H1 (cell line): Measurements from ENCODE around the gene DGKI. TPM values are rescaled to one million over a fixed set of nuclear protein-coding genes. Genes with fewer than 3 reads are reported as not detected.

Source experiments
- CTCF ChIA-PET: fragments of 300-600 bp; sonication (Branson Sonifier 250); formaldehyde crosslinking; loops from one replicate; lab custom pipeline; 2021; ENCODE audit not compliant: partially characterized antibody; lab: Charles Lee
- POLR2A ChIA-PET: fragments of 300-600 bp; sonication (Branson Sonifier 250); formaldehyde crosslinking; loops from one replicate; lab custom pipeline; 2021; ENCODE audit warnings: inconsistent platforms; ENCODE audit not compliant: partially characterized antibody; lab: Charles Lee
- DNase-seq, 2 experiments: peaks; one replicate each; pipeline versions ENCODE4 v3.0.0 to v3.0.0-alpha.2; 2010 to 2022; ENCODE audit warnings: low spot score in 2 of 2, low read depth in 1 of 2, mixed read lengths in 1 of 2
- FAIRE-seq: peaks from 2 replicates; lab custom pipeline; 2011; peaks lifted over from hg19 to GRCh38; lab: Jason Lieb, UNC
- H2AFZ ChIP-seq: 2 replicates; pipeline ENCODE4 v1.8.1; 2012; ENCODE audit warnings: low read length, inconsistent platforms
- H2AK5ac ChIP-seq: 2 replicates; pipeline ENCODE4 v1.6.1; 2013; ENCODE audit warnings: low read depth, low read length
- H2BK120ac ChIP-seq: replicated peaks from 2 replicates; pipeline ENCODE3; 2013; ENCODE audit warnings: low read depth, low read length, inconsistent platforms
- H2BK12ac ChIP-seq: 2 replicates; pipeline ENCODE4 v1.6.1; 2013; ENCODE audit warnings: low read depth, low read length
- H2BK15ac ChIP-seq: 2 replicates; pipeline ENCODE4 v1.6.1; 2013; ENCODE audit warnings: low read length
- H2BK20ac ChIP-seq: 2 replicates; pipeline ENCODE4 v1.6.1; 2013; ENCODE audit warnings: low read length
- H2BK5ac ChIP-seq: 2 replicates; pipeline ENCODE4 v1.6.1; 2013; ENCODE audit warnings: low read depth, low read length
- H3K14ac ChIP-seq: 2 replicates; pipeline ENCODE4 v1.6.1; 2013; ENCODE audit warnings: inconsistent platforms; ENCODE audit not compliant: insufficient read length
- H3K18ac ChIP-seq: 2 replicates; pipeline ENCODE4 v1.6.1; 2013; ENCODE audit warnings: low read length; ENCODE audit errors: extremely low read depth
- H3K23ac ChIP-seq: 2 replicates; pipeline ENCODE4 v1.6.1; 2013; ENCODE audit warnings: inconsistent platforms; ENCODE audit not compliant: insufficient read length
- H3K23me2 ChIP-seq: 2 replicates; pipeline ENCODE4 v1.6.1; 2013; ENCODE audit warnings: low read depth, low read length
- H3K27ac ChIP-seq: 2 replicates; pipeline ENCODE4 v1.6.1; 2011; ENCODE audit warnings: low read depth, low read length, inconsistent platforms
- H3K27me3 ChIP-seq, 4 experiments: replicated peaks in 1 of 4; 1 replicate in 1 of 4; 2 replicates in 3 of 4; pipeline versions ENCODE4 v1.6.1 to v1.8.1; 2011 to 2013; ENCODE audit warnings: low read length in 3 of 4, mild to moderate bottlenecking in 3 of 4, inconsistent platforms in 2 of 4, mixed read lengths in 2 of 4, moderate library complexity in 1 of 4; ENCODE audit not compliant: control insufficient read depth in 3 of 4, insufficient read depth in 3 of 4; ENCODE audit errors: extremely low read depth in 1 of 4
- H3K36me3 ChIP-seq, 4 experiments: 2 replicates each; pipeline versions ENCODE4 v1.6.1 to v1.8.1; 2011 to 2013; ENCODE audit warnings: mild to moderate bottlenecking in 4 of 4, low read length in 3 of 4, moderate library complexity in 2 of 4, control low read depth in 1 of 4, inconsistent platforms in 1 of 4; ENCODE audit not compliant: insufficient read depth in 4 of 4, control insufficient read depth in 2 of 4
- H3K4ac ChIP-seq: replicated peaks from 2 replicates; pipeline ENCODE3; 2013; ENCODE audit warnings: low read length, low read depth, mixed read lengths, inconsistent platforms; ENCODE audit not compliant: insufficient read length
- H3K4me1 ChIP-seq, 4 experiments: replicated peaks in 1 of 4; 1 replicate in 1 of 4; 2 replicates in 3 of 4; pipeline versions ENCODE4 v1.6.1 to v1.8.1; 2011 to 2013; ENCODE audit warnings: low read length in 3 of 4, inconsistent platforms in 2 of 4, mixed read lengths in 1 of 4; ENCODE audit not compliant: insufficient read depth in 4 of 4, control insufficient read depth in 3 of 4
- H3K4me2 ChIP-seq, 2 experiments: 2 replicates each; pipeline versions ENCODE4 v1.6.1 to v1.8.1; 2011 to 2013; ENCODE audit warnings: low read depth in 2 of 2, low read length in 2 of 2, control low read depth in 1 of 2, inconsistent platforms in 1 of 2, mild to moderate bottlenecking in 1 of 2; ENCODE audit not compliant: insufficient read depth in 1 of 2
- H3K4me3 ChIP-seq, 4 experiments: fragments of 200-600, 300-600 bp in 1 of 4; sonication (generic), shearing (Covaris generic), sonication (Bioruptor Twin) in 1 of 4; 2 replicates each; pipeline versions ENCODE4 v1.5.1 to v1.8.1; 2011 to 2016; ENCODE audit warnings: low read length in 4 of 4, low read depth in 3 of 4, control low read depth in 2 of 4, inconsistent platforms in 2 of 4, mild to moderate bottlenecking in 2 of 4, mixed read lengths in 1 of 4, moderate library complexity in 1 of 4; ENCODE audit not compliant: insufficient read depth in 2 of 4; ENCODE audit errors: extremely low read depth in 1 of 4
- H3K56ac ChIP-seq: replicated peaks from 2 replicates; pipeline ENCODE3; 2013; ENCODE audit warnings: low read depth, mild to moderate bottlenecking, mixed read lengths, low read length, inconsistent platforms; ENCODE audit not compliant: insufficient read length
- H3K79me1 ChIP-seq: 2 replicates; pipeline ENCODE4 v1.6.1; 2013; ENCODE audit warnings: low read depth, low read length, control low read depth
- H3K79me2 ChIP-seq, 2 experiments: 2 replicates each; pipeline versions ENCODE4 v1.6.1 to v1.8.1; 2012 to 2013; ENCODE audit warnings: low read length in 2 of 2, mild to moderate bottlenecking in 2 of 2, inconsistent platforms in 1 of 2; ENCODE audit not compliant: insufficient read depth in 2 of 2, control insufficient read depth in 1 of 2
- H3K9ac ChIP-seq, 4 experiments: replicated peaks in 1 of 4; 1 replicate in 1 of 4; 2 replicates in 3 of 4; pipeline versions ENCODE4 v1.6.1 to v1.8.1; 2011 to 2013; ENCODE audit warnings: low read depth in 3 of 4, low read length in 3 of 4, control low read depth in 2 of 4, mild to moderate bottlenecking in 2 of 4, moderate library complexity in 2 of 4, inconsistent platforms in 1 of 4; ENCODE audit errors: extremely low read depth in 1 of 4
- H3K9me3 ChIP-seq, 2 experiments: 2 replicates each; pipeline versions ENCODE4 v1.6.1 to v1.8.1; 2012 to 2013; ENCODE audit warnings: mild to moderate bottlenecking in 2 of 2, moderate library complexity in 2 of 2, control low read depth in 1 of 2, inconsistent platforms in 1 of 2, low read depth in 1 of 2, low read length in 1 of 2, mixed read lengths in 1 of 2; ENCODE audit not compliant: insufficient read depth in 2 of 2
- H4K20me1 ChIP-seq, 2 experiments: replicated peaks in 1 of 2; 2 replicates each; pipeline versions ENCODE3 to v1.8.1; 2011 to 2013; ENCODE audit warnings: inconsistent platforms in 2 of 2, low read length in 2 of 2, mild to moderate bottlenecking in 1 of 2; ENCODE audit not compliant: insufficient read depth in 2 of 2, control insufficient read depth in 1 of 2
- H4K5ac ChIP-seq: 2 replicates; pipeline ENCODE4 v1.6.1; 2013; ENCODE audit warnings: low read length, low read depth, mixed read lengths, inconsistent platforms; ENCODE audit not compliant: insufficient read length
- H4K8ac ChIP-seq: 2 replicates; pipeline ENCODE4 v1.8.0; 2013; ENCODE audit warnings: mild to moderate bottlenecking, moderate library complexity, low read length, inconsistent platforms; ENCODE audit not compliant: insufficient read depth; ENCODE audit errors: extremely low read depth
- H4K91ac ChIP-seq: replicated peaks from 2 replicates; pipeline ENCODE3; 2013; ENCODE audit warnings: low read length, mixed read lengths, inconsistent platforms; ENCODE audit not compliant: insufficient read length
- CBX8 ChIP-seq: fragments of 300-800, 300-1000 bp; sonication (generic); IDR thresholded peaks from 2 replicates; pipeline ENCODE4 v1.7.1; 2016; ENCODE audit warnings: low read depth, low read length, borderline replicate concordance
- CEBPB ChIP-seq: IDR thresholded peaks from 2 replicates; pipeline ENCODE4 v1.6.1; 2012; ENCODE audit warnings: low read depth, low read length
- JUN ChIP-seq: IDR thresholded peaks from 2 replicates; pipeline ENCODE4 v1.6.1; 2011; ENCODE audit warnings: low read depth, mild to moderate bottlenecking, improper control_type of control experiment, low read length
- PHF8 ChIP-seq: fragments of 200-600 bp; sonication (generic); conservative IDR thresholded peaks from 2 replicates; pipeline ENCODE4 v1.7.1; 2012; ENCODE audit warnings: low read depth, mild to moderate bottlenecking, inconsistent platforms, low read length, moderate library complexity
- POLR2AphosphoS5 ChIP-seq: IDR thresholded peaks from 2 replicates; pipeline ENCODE4 v1.6.1; 2011; ENCODE audit warnings: low read depth, low read length
- RAD21 ChIP-seq, 2 experiments: IDR thresholded peaks in 1 of 2; conservative IDR thresholded peaks in 1 of 2; 2 replicates each; pipeline ENCODE4 v1.6.1; 2011; ENCODE audit warnings: low read depth in 2 of 2, low read length in 2 of 2, improper control_type of control experiment in 1 of 2, inconsistent platforms in 1 of 2, mild to moderate bottlenecking in 1 of 2, moderate library complexity in 1 of 2
- RXRA ChIP-seq: IDR thresholded peaks from 2 replicates; pipeline ENCODE4 v1.6.1; 2011; ENCODE audit warnings: low read depth, mild to moderate bottlenecking, low read length, moderate library complexity; ENCODE audit not compliant: insufficient read depth
- SAP30 ChIP-seq: fragments of 300-600 bp; sonication (generic); IDR thresholded peaks from 2 replicates; pipeline ENCODE4 v1.7.1; 2012; ENCODE audit warnings: low read length, moderate library complexity, mild to moderate bottlenecking, inconsistent platforms; ENCODE audit not compliant: insufficient read depth, insufficient replicate concordance
- ZNF274 ChIP-seq: IDR thresholded peaks from 2 replicates; pipeline ENCODE4 v1.7.0; 2012; ENCODE audit warnings: low read length, borderline replicate concordance; ENCODE audit errors: extremely low read depth
- WGBS, 2 experiments: shearing (Covaris generic) in 1 of 2; methylation state at CpG; one replicate each; pipeline versions ENCODE4 v1.1.6 to v1.1.7; 2013 to 2015; ENCODE audit warnings: low lambda C conversion rate in 2 of 2, mixed read lengths in 2 of 2, inconsistent platforms in 1 of 2, low coverage in 1 of 2, missing lambda C conversion rate in 1 of 2; ENCODE audit not compliant: insufficient replicate concordance in 2 of 2, insufficient coverage in 1 of 2, insufficient read length in 1 of 2; ENCODE audit errors: extremely low coverage in 1 of 2, missing lambda C conversion rate in 1 of 2; 5-methylcytosine and 5-hydroxymethylcytosine counted together
- polyA plus RNA-seq, 7 experiments: library from polyadenylated mRNA; depleted of rRNA in 3 of 7; stranded (reverse) in 5 of 7; unstranded in 2 of 7; fragments of >200 nt in 5 of 7; fragments of 200-250 nt in 2 of 7; gene quantifications; 1 replicate in 5 of 7; 2 replicates in 1 of 7; 4 replicates in 1 of 7; pipeline versions ENCODE4 v1.2.1 to v1.2.3, GENCODE V29; 2011 to 2013; ENCODE audit warnings: missing spikeins in 2 of 7, mixed read lengths in 2 of 7
- total RNA-seq: library from RNA; stranded (reverse); fragmentation: NEBNext Ultra II Directional; extraction: Animal tissue kit (Norgen Biotek cat#: 25700); gene quantifications from 2 replicates; pipeline ENCODE4 v1.2.1, GENCODE V29; 2021
- TF ChIP-seq, protein P1 (sequence below): IDR thresholded peaks from 2 replicates; pipeline ENCODE4 v1.6.1; 2012; ENCODE audit warnings: inconsistent platforms
- TF ChIP-seq, protein P2 (sequence below): IDR thresholded peaks from 2 replicates; pipeline ENCODE4 v1.6.1; 2012; ENCODE audit warnings: inconsistent platforms

Gene DGKI
- total and polyA plus RNA-seq, 2 of the 8 experiments (the other 6 are each of a cell fraction or from before 2014, with no cell fraction given) = 0.20 to 0.71 TPM

DNA sequence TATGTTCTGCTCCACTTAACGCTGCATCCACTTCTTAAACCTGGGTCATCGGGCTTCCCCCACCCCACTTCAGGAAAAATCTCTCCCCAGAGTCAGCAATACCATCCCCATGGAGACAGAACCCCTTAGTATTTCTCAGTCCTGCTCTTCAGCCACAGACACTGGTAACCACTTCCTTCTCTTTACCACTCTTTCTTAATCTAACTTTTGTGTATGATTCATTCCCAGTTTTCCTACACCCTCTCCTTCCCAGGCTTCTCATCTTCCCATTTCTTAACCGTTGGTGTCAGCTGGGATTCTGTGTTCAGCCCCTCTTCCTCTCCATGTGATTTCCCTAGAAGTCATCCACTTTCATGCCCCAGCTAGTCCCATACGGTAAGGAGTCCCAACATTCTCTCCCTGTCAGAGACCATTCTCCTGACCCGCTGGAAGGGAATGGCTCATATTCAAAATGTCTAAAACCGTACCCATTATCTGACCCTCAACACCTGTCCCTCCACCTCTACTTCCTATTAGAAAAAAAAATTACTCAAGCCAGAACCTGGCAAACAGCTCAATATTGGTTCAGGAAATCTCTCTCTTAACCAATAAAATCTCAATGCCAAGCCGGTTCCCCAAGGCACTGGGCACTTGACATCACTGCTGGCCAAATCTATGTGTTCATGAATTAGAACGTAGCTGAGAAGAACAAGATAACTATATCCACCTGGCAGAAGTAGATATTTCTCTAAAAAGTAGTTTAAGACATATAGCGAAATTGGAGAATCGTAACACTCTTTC, 89.4 kb downstream of the DGKI start:
- Histone ChIP-seq H2BK15ac (no peak overlapping the region), H4K8ac (no peak overlapping the region), H3K14ac (no peak overlapping the region), H4K20me1 (no peaks in the 10 kb centered on the region), H3K23ac (no peak overlapping the region), H4K5ac (no peak overlapping the region), H2AK5ac (no peak overlapping the region), H3K79me1 (no peaks in the 10 kb centered on the region), H3K36me3 (no peaks in the 10 kb centered on the region), H2BK120ac (no peak overlapping the region), H3K4me1 (peaks cover 4 to 14% (median 12%) of the 10 kb centered on the region in 4 experiments; a peak in 6 of 7 replicates), H3K23me2 (no peaks in the 10 kb centered on the region; the same call in 1 of the 2 replicates), H3K79me2 (no peaks in the 10 kb centered on the region), H2BK20ac (no peak overlapping the region), H3K4ac (no peak overlapping the region), H3K56ac (no peak overlapping the region), H3K4me3 (no peak overlapping the region), H3K9me3 (no peaks in the 10 kb centered on the region), H3K4me2 (no peak overlapping the region), H3K9ac (no peak overlapping the region), H4K91ac (no peak overlapping the region), H3K27me3 (no peaks in the 10 kb centered on the region), H2AFZ (no peak overlapping the region), H3K27ac (no peak overlapping the region), H3K18ac (no peak overlapping the region), H2BK5ac (no peak overlapping the region), H2BK12ac (no peak overlapping the region)
- POLR2A ChIA-PET = no interaction called here
- CTCF ChIA-PET = interaction anchor here (0.9 to 1.3 kb wide), 3 partner anchors 8 to 10 kb away, joined by 3 to 6 read pairs (median 3); no protein-coding TSS in a partner anchor
- FAIRE-seq (no peak), DNase-seq (no peak)
- 94% methylated on average over 10 of the region's 10 CpGs; no CpG with 5 or more reads in 1 of the 2 experiments for WGBS, 2 experiments
- TF ChIP-seq POLR2AphosphoS5 (no peak), PHF8 (no peak), SAP30 (no peak), RAD21 (IDR thresholded peaks at IDR 0.05 in 1 of 2, conservative IDR thresholded peaks at IDR 0.05 in 1 of 2; ENCODE audit: low read depth in 2 of 2, low read length in 2 of 2) (no peak), RXRA (no peak), ZNF274 (no peak), CEBPB (no peak), JUN (no peak), CBX8 (no peak)
- TF ChIP-seq, protein P1, sequence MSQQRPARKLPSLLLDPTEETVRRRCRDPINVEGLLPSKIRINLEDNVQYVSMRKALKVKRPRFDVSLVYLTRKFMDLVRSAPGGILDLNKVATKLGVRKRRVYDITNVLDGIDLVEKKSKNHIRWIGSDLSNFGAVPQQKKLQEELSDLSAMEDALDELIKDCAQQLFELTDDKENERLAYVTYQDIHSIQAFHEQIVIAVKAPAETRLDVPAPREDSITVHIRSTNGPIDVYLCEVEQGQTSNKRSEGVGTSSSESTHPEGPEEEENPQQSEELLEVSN = no peak
- TF ChIP-seq, protein P2, sequence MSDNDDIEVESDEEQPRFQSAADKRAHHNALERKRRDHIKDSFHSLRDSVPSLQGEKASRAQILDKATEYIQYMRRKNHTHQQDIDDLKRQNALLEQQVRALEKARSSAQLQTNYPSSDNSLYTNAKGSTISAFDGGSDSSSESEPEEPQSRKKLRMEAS = no peak
